Thoracic aorta (tissue), 2 donors: Measurements from ENCODE around the gene DOC2B. TPM values are rescaled to one million over a fixed set of nuclear protein-coding genes. Genes with fewer than 3 reads are reported as not detected.

Source experiments
- ATAC-seq: fragments of 150-250 bp; one replicate; pipeline ENCODE4 v1.8.0; 2017; ENCODE audit warnings: low read depth; ENCODE audit not compliant: insufficient number of reproducible peaks, low FRiP score
- DNase-seq: peaks from one replicate; pipeline ENCODE4 v3.0.0-alpha.2; 2020; ENCODE audit warnings: low spot score
- H3K27ac ChIP-seq, 2 donors: fragments of 200-600 bp; sonication (generic); 1 replicate in 1 of 2; 2 replicates in 1 of 2; pipeline ENCODE4 v1.5.1; 2016; ENCODE audit warnings: mild to moderate bottlenecking in 2 of 2, moderate library complexity in 2 of 2
- H3K27me3 ChIP-seq: fragments of 200-600 bp; sonication (generic); replicated peaks from 2 replicates; pipeline ENCODE4 v1.6.0; 2016; ENCODE audit warnings: mild to moderate bottlenecking; ENCODE audit not compliant: insufficient read depth
- H3K36me3 ChIP-seq: fragments of 200-600 bp; sonication (generic); one replicate; pipeline ENCODE4 v1.5.1; 2016
- H3K4me1 ChIP-seq, 2 donors: fragments of 200-600 bp; sonication (generic); 1 replicate in 1 of 2; 2 replicates in 1 of 2; pipeline versions ENCODE4 v1.5.1 to v1.6.0; 2016; ENCODE audit warnings: low read depth in 2 of 2, mild to moderate bottlenecking in 1 of 2; ENCODE audit not compliant: control insufficient read depth in 1 of 2
- H3K4me3 ChIP-seq: fragments of 200-600 bp; sonication (generic); 2 replicates; pipeline ENCODE4 v1.5.1; 2016; ENCODE audit warnings: mild to moderate bottlenecking
- H3K9me3 ChIP-seq: fragments of 200-600 bp; sonication (generic); 2 replicates; pipeline ENCODE4 v1.5.1; 2016
- total RNA-seq, 2 donors: library from RNA; depleted of rRNA; stranded (reverse); fragments of >200 nt; gene quantifications; one replicate each; pipeline versions ENCODE4 v1.1.0 to v1.2.3, GENCODE V29; 2016
- TF ChIP-seq, protein P1 (sequence below): fragments of 200-600 bp; sonication (generic); IDR thresholded peaks from one replicate; pipeline ENCODE4 v1.5.1; 2019; ENCODE audit warnings: antibody characterized with exemption

DOC2B gene
- total RNA-seq, 2 donors from 2014 or later: 4.2 to 7.5 TPM

GRCh38 chr17:153851-154250 lies 27.6 kb downstream of the DOC2B start:
- H3K4me3 ChIP-seq: no peak overlapping the region
- no peak for ATAC-seq
- DNase-seq: no peak
- H3K36me3 ChIP-seq: no peaks in the 10 kb centered on the region
- no peaks in the 10 kb centered on the region for H3K4me1 ChIP-seq
- no peaks in the 10 kb centered on the region for H3K27me3 ChIP-seq
- TF ChIP-seq, protein P1, sequence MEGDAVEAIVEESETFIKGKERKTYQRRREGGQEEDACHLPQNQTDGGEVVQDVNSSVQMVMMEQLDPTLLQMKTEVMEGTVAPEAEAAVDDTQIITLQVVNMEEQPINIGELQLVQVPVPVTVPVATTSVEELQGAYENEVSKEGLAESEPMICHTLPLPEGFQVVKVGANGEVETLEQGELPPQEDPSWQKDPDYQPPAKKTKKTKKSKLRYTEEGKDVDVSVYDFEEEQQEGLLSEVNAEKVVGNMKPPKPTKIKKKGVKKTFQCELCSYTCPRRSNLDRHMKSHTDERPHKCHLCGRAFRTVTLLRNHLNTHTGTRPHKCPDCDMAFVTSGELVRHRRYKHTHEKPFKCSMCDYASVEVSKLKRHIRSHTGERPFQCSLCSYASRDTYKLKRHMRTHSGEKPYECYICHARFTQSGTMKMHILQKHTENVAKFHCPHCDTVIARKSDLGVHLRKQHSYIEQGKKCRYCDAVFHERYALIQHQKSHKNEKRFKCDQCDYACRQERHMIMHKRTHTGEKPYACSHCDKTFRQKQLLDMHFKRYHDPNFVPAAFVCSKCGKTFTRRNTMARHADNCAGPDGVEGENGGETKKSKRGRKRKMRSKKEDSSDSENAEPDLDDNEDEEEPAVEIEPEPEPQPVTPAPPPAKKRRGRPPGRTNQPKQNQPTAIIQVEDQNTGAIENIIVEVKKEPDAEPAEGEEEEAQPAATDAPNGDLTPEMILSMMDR: no peak
- H3K9me3 ChIP-seq: no peaks in the 10 kb centered on the region
- H3K27ac ChIP-seq: no peak overlapping the region

DNA sequence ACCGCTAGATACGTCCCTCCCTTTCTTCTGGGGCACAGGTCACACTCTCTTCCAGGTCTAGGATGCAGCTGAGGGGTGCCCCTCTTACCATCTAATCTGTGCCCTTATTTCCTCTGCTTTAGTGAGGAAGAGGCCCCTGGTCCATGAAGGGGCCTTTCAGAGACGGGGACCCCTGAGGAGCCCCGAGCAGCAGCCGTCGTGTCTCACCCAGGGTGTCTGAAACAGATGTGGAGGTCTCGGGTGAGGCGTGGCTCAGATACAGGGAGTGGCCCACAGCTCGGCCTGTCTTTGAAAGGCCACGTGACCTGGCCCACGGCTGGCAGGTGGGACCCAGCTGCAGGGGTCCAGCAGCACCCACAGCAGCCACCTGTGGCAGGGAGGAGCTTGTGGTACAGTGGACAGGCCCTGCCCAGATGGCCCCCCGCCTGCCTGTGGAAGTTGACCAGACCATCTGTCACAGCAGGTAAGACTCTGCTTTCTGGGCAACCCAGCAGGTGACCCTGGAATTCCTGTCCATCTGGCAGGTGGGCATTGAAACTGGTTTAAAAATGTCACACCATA lies 28.5 kb downstream of the DOC2B start:
- Histone ChIP-seq H3K4me1 (no peaks in the 10 kb centered on the region), H3K27ac (no peak overlapping the region), H3K36me3 (no peaks in the 10 kb centered on the region), H3K4me3 (no peak overlapping the region), H3K9me3 (no peaks in the 10 kb centered on the region), H3K27me3 (no peaks in the 10 kb centered on the region)
- ATAC-seq (no peak), DNase-seq (no peak)
- TF ChIP-seq, protein P1: no peak

GRCh38 chr17:151886-152859 lies 29.3 kb downstream of the DOC2B start:
- ATAC-seq (no peak), DNase-seq (no peak)
- no peaks in the 10 kb centered on the region for H3K27me3 ChIP-seq
- H3K9me3 ChIP-seq: no peaks in the 10 kb centered on the region
- no peaks in the 10 kb centered on the region for H3K4me1 ChIP-seq
- H3K36me3 ChIP-seq: no peaks in the 10 kb centered on the region
- TF ChIP-seq, protein P1: no peak
- no peak overlapping the region for H3K4me3 ChIP-seq
- no peak overlapping the region for H3K27ac ChIP-seq

DNA sequence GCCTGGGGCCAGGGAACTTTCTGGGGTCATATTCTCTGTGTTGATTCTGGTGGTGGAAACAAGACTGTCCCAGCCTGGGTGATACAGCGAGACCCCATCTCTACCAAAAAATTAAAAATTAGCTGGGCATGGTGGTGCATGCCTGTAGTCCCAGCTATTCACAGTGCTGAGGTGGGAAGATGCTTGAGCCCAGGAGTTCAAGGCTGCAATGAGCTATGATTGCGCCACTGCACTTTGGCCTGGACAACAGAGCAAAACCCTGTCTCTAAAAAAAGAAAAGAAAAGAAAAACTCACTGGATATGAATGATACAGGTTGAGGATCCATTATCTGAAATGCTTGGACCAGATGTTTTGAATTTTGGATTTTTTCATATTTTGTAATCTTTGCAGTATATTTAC lies 30.4 kb downstream of the DOC2B start:
- no peaks in the 10 kb centered on the region for H3K36me3 ChIP-seq
- H3K9me3 ChIP-seq: no peaks in the 10 kb centered on the region
- ATAC-seq: no peak
- no peaks in the 10 kb centered on the region for H3K27me3 ChIP-seq
- TF ChIP-seq, protein P1: no peak
- no peak overlapping the region for H3K4me3 ChIP-seq
- H3K27ac ChIP-seq: no peak overlapping the region
- no peaks in the 10 kb centered on the region for H3K4me1 ChIP-seq
- DNase-seq: no peak

DNA sequence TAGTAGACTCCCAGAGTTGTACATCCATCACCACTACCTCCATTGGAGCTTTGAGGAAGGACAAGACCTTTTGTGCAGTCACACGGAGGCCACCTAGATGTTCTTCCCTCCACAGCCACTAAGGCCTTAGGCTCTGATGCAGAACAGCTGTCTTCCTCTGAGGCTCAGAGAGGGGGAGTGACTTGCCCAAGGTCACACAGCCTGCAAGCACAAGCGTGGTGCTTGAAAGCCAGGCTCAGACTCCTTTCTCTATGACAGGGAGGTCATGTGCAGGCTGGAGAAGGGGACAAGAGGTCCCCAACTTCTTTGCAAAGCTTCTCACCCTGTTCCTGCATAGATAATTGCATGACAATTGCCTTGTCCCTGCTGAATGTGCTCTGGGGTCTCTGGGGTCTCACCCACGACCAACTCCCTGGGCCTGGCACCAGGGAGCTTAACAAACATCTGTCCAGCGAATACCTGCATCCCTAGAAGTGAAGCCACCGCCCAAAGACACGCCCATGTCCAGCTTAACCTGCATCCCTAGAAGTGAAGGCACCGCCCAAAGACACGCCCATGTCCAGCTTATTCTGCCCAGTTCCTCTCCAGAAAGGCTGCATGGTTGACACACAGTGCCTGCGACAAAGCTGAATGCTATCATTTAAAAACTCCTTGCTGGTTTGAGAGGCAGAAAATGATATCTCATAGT lies 31.4 kb downstream of the DOC2B start:
- no peaks in the 10 kb centered on the region for H3K27me3 ChIP-seq
- no peaks in the 10 kb centered on the region for H3K4me1 ChIP-seq
- ATAC-seq: no peak
- TF ChIP-seq, protein P1: no peak
- H3K9me3 ChIP-seq: no peaks in the 10 kb centered on the region
- H3K4me3 ChIP-seq: no peak overlapping the region
- no peak overlapping the region for H3K27ac ChIP-seq
- no peak for DNase-seq
- H3K36me3 ChIP-seq: no peaks in the 10 kb centered on the region
